GM21737 (cell line): ENCODE measurements around the gene CD6.

Experiments used
- ATAC-seq: cut with Tn5 transposase; IDR thresholded peaks from one replicate; pipeline ENCODE4 v1.9.1; 2021; ENCODE audit warnings: mild to moderate bottlenecking, moderate library complexity; ENCODE audit not compliant: unreplicated experiment

Gene CD6

DNA sequence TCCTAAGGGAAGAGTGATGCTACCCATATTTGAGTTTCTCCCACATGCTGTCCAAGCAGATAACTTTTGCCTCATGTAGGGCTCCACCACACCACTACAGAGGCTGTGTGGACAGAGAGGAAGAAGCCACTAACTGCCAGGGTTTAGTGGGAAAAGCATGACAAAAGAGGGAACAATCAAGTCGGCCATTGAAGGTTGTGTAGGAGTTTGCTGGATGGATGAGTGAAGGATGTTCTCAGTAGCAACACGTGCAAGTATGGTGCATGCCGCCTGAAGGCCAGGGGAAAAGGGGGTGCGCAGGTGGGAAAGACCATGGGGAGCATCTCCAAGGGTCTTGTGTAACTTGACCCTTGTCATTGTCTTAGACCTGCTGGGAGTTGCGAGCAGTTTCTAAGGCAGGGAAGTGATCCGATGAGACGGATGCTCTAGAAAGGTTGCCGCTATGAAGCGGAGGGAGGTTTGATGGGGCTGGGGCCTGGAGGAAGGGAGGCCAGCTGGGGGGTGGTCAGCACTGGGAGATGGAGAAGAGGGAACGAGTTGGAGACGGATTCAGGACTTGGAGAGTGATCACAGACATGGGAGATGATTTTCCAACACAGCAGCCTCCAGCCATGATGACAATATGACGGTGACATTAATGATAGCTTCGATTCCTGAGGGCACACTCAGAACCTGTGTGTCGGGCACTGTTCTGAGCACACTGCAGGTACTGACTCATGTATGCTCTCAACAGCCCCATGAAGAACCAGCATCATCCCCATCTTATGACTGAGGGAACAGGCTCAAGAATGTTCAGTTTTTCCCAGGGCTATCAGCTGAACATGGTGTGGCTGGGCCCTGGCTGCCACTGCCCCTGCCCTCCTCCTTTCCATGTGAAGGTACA is 53.7 kb downstream of the CD6 start:
- ATAC-seq = no peak

DNA sequence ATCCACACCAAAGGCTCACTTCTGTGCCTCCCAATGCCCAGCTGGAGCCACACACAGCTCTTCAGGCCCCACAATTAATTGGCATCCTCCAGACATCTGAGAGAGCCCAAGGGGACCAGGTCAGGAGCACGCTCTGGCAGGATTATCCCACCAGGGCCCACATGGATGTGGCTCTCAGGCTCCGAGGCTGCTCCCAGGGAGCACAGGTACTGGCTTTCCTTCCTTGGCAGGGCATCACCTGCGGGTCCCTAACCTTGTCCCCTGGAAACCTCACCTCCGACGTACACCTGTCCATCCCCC is 54.3 kb downstream of the CD6 start:
- no peak for ATAC-seq

DNA sequence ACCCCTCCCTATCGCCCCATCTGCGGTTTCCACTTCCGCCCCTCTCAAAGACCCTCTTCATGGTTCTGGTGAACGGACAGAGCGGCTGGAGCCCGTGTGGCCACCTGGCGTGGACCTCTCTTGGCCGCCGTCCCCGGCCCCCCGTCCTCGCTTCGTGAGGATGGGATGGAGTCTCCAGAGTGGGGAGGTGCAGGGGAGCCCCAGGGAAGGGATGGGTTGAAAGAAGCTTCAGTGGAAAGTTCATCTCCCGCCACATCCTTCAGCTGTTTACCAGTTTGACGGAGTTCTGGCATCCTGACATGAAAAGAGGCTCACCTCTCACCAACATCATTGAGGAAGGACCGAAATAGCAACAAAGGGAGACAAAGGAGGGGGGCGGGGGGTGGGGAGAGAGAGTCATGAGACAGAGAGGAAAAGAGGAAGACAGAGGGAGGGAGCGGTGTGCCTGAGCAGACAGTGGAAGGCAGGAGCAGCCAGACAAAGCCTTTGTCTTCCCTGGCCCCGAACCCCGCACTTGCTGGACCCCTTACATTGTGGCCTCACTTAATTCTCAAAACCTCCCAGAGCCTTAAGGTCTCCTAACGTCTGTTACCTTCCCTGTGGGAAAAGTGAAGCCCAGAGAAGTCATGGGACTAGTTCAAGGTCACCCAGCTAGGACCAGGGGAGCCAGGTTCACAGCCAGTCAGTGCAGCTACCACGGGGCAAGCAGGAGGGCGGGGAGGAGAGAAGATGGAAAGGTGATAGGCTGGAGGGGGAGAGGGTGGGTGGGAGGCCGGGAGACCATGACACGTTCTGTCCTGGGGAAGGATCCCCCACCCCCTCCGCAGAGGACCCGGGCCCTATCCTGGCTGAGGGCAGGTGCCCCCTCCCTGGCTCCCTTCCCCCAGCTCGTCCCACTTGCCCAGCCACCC is 54.9 kb downstream of the CD6 start:
- no peak for ATAC-seq

DNA sequence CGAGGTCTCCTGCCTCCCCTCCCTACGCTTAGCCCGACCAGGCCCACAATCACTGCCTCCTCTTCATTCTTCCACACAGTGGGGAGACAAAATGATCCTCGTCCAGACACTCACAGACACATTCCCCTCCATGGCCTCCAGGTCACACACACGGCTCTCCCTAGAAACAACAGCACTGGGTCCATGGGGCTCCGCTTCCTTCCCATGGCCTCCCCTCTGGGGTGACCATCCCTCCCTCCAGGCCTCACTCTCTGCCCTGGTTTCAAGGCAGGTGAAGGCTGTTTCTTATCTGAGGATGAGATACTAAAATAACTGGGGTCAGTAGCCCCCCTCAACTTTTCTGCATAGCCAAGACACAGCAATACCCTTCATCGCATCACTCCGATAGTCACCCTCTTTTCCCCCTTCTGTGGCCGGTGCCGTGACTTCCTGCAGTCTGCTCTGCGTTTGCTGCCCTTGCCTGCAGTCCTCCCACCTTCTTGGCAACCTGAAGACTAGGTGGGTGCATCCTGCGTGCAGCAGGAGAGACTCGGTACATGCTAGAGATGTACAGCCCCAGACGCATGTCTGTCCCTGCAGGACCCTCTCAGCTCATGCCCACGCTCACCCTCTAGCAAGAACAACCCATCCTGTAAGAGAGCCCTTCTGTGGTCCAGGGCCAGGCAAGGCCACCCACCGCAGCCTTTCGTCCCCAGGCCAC is 55.8 kb downstream of the CD6 start:
- no peak for ATAC-seq

DNA sequence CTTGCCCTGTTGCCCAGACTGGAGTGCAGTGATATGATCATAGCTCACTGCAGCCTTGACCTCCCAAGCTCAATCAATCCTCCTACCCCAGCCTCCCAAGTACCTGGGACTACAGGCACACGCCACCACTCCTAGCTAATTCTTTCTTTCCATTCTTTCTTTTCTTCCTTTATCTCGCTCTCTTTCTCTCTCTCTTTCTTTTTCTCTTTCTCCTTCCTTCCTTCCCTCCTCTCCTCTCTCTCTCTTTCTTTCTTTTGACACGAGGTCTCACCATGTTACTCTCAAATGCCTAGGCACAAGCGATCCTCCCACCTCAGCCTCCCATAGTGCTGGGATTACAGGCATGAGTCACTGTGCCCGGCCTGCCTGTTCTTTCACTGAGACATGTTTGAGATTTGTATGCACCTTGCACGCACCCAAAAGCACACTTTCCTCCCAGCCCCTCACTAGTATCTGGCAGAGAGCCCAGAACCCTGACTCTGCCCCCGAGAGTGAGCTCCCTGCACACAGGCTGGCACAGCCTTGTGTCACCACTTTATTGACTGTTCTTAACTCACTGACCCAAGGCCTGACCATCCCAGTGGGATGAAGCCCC is 56.8 kb downstream of the CD6 start:
- peak; percentile 72 for ATAC-seq

DNA sequence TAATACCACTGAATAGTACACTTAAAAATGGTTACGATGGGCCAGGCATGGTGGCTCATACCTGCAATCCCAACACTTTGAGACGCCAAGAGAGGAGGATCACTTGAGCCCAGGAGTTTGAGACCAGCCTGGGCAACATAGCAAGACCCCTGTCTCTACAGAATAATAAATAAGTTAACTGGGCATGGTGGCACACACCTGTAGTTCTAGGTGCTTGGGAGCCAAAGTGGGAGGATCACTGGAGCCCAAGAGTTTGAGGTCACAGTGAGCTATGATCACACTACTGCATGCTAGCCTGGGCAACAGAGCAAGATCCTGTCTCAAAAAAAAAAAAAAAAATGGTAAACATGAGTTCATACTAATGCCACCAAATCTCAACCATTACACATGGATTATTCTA is 61.3 kb downstream of the CD6 start:
- ATAC-seq = no peak

DNA sequence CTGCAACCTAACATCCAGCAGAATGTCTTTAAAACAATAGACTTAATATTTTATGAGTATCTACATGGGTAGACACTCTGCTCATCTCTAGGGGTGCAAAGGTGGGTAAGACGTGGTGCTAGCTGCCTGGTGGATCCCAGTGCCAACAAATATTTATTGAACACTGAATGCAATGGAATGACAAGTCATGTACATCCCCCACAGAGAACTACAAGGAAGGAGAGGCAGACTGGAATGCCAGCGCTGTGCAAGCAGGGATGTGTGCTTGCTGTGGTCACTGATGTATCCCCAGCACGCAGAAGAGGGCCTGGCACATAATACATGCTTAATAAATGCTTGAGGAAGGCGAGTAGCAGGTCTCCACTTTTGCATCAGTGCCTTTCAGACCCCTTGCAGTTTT is 61.9 kb downstream of the CD6 start:
- ATAC-seq = no peak

DNA sequence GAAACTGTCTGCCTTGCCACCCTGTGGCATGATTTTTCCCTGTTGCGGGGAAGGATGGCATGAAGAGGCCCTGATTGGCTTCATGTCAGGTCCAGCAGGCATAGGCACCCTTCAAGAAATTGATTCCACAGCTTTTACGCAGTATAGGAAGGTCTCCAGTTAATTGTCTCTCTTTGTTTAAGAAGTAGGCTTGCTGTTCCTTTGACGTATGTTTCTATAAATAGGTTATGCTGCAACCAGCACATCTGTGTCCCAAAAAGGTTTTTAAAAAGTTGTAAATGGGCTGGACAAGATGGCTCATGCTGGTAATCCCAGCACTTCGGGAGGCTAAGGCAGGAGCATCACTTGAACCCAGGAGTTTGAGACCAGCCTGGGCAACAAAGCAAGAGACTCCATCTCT is 62.6 kb downstream of the CD6 start:
- ATAC-seq = no peak

DNA sequence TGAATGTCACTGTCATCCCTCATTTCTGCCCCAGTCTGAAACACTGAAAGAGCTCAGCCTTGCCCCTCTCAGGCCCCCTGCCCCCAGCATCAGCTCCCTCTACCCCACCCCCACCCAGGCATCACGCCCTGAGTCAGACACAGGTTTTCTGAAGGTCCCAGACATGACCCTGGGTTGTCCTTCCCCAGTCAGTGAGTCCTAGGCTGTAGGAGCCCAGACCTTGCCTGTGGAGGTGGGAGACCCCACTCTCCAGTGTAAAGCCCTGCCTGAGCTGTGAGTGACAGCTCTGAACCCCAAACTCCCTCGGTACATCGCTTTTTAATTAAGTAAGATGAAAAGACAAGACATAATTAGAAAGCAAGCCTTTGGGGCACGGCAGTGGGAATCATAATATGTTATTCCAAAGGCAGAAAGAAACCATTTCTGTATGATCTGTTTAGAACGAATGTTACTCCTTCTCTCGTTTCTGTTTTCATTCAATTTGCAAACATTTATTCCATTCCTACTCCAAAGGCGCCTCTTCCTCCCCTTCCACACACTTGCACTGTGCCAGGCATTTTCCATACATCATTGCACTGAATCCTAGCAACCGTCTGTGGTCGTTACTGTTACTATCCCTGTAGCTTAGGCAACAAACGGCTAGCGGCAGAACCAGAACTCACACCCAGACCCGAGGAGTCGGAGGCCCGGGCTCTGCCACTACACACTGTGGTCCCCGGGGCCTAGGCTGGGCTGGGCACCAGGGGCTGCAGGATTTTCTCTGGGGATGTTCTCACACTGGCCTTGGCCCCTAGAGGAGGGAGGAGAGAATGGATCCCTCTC is 63.4 kb downstream of the CD6 start:
- no peak for ATAC-seq

DNA sequence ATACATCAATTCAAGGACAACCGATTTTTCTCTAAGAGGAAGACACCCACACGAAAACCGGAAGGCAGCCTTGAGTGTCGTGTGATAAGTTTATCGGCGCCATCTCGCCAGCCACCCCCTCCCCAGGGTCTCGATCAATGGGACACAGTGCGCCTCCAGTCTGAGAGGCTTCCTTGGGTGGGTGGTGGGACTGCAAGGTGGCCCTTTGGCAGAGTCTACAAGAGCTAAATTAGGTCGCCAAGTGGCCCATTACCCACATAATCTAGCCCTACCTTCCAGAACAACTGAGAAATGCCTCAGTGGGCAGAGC is 64.0 kb downstream of the CD6 start:
- ATAC-seq = no peak

DNA sequence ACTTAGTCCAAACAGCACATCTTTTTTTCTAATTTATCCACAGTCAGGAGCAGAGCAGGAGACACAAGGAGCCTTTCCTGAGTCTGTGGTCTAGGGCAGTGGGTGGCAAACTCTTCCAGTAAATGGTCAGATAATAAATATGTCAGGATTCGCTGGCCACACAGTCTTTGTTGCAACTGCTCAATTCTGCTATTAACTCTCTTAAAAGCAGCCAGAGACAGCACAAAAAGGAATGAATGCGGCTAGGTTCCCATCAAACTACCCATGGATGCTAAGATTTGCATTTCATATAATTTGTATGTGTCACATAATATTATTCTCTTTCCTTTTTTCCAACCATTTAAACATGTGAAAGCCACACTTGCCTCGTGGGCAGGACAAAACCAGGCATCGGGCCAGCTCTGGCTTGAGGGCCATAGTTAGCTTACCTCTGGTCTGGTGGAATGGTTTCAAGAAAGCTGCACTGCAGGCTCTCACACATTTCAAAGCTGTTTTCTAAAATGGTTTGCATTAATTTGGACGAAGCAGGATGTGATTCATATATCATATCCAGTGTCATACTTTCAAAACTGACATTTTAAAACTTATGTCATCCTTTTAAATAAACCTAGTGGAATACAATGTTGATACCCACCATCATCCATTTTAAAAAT is 66.1 kb downstream of the CD6 start:
- no peak for ATAC-seq

DNA sequence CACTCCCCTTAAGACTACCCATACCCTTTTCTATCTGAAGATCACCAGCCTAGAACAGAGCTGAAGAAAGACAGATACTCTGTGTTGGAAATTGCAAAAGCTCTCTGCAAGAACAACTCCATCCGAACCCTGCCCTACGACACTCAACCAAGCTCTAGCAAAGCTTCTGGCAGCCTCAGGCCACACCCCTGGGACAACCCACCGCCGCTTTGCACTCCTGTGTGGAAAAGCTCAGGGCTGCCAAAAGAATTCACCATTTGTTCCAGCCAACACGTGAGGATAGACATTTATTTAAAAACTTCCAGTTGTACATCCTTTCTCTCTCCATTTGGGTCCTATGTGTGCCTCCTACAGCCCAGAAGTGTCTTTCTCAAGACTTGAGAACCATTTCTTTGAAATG is 68.4 kb downstream of the CD6 start:
- no peak for ATAC-seq

DNA sequence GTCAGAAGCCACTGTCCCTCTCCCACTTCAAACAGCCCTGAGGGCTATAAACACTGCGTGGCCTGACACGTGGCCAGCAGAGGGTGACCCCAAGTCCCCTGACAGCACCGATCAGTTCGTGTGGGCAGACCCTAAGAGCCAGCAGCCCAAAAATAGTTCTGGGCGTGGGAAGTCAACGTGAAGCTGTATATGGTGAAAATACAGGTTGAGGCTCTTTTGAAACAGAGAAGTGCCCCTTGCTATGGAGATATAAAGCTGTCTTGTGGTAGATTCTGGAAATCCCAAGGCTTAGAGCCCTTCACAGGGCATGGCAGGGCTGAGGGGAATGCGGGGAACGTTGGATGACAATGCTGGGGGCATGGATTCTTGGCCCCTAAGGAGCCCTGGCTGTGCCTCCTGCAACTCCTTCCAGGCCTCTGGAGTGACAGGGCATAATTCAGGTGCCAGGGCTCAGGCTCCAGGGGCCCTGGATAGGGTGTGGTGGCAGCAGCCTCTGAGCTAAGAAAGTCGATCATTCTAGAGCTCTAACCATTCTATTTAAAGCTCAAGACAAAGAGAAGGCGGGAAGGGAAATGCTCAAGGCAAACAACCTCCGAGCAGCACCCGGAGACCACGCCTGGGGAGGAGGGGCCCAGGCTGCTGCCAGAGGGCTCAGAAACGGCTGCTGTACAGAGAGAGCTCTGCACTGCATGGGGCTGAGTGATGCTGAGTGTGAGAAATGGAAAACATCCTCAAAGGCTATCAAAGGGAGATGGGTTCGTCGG is 70.5 kb downstream of the CD6 start:
- peak; percentile 92 for ATAC-seq

DNA sequence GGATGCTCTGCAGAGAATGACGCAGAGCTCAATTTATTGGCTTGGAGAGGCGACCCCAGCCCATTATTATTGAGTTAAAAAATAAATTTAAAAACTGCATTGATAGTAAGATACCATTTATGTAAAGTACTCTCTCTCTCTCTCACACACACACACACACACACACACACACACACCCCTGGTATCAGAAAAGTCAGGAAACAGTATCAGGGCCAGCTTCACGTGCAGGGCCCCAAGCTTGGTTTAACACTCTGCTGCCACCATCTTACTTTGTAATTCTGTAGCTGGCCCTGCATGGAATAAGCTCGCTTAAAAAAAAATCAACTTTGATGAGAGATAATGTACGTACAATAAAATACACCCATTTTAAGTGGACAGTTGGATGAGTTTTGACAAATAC is 71.1 kb downstream of the CD6 start:
- ATAC-seq = no peak

DNA sequence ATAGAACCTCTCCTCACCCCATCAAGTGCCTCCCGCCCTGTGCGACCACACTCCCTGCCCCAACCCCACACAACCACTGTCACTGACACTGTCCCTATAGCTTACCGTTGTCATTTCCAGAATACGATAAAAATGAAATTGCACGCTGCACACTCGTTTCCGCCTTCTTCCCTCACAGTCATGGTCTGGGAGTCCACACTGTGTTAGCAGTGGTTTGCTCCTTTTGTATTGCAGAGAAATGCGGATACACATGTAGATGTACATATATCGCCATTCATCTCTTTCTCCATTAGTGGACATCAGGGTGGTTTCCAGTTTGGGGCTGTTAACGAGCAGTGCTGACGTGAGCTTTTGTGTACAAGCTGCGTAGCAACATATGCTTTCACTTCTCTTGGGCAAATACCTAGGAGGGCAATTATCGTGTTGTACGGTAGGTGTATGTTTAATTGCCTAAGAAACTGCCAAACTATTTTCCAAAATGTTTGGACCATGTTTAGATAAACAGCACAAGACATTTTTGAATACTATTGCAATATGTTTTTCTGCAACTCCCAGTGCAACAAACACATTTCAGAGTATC is 71.6 kb downstream of the CD6 start:
- no peak for ATAC-seq

DNA sequence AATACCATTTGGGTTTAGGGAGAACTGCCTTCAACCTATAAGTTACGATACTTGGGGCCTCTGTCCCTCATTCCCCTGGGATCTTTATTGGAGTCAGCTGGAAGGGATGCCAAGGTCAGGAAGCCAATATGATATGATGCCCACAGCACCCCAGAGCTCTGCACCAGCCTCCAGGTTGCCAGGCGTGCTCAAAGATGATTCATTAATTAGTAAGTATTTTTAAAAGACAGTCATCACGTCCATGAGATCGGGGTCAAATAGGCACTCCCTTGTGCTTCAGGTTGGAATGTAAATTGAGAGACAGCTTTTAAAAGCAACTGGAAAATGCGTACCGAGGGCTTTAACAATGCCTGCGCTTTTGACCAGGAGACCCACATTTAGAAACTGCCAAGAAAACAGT is 73.8 kb downstream of the CD6 start:
- no peak for ATAC-seq

DNA sequence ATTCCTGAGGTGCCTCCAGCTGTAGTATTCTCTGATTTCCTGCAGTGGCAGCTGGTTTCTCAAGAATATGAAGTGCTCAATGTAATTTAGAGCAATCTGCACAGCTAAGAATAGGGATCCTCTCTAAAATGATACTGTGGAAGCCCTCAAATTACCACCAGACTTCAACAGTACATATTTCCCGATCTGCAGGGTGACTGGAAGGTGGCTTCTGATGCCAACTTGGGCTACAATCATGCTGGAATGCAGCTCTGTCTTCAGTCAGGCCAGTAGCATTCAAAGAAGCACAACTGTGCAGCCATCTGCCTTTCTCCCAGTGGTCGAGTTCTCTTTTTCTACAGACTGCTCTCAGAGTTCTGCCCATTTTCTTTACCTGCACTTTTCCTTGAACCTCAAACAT is 75.4 kb downstream of the CD6 start:
- no peak for ATAC-seq

DNA sequence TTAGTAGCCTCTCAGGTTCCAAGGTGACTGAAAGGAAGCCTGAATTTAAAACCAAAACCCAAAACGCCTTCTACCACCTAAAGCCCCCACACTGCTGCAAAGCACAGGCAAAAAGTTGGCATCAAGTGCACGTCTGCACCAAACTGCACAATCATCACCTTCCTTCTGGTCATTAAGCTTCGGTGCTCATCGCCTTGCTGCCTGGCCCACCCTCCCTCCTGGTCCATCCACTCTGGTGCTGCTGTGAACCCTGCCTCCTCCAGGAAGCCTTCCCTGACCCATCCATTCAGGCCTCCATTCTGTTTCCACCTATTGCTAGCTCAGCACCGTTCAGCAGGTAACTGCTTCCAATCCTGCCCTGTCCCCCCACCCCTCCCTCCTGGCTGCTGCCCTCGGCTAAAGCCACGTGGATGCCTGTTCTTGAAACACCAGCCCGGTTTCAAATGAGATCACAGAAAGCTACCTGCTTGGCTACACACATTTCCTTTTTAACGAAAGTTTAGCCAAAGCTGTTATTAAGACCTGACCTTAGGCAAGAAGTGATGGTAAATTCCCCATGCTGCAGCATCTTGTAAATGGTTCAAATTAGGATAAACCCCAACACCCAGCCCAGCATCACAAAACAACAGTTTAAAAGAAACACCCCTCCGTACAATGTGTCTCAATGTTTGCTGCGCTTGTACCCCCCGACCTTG is 77.0 kb downstream of the CD6 start:
- no peak for ATAC-seq

DNA sequence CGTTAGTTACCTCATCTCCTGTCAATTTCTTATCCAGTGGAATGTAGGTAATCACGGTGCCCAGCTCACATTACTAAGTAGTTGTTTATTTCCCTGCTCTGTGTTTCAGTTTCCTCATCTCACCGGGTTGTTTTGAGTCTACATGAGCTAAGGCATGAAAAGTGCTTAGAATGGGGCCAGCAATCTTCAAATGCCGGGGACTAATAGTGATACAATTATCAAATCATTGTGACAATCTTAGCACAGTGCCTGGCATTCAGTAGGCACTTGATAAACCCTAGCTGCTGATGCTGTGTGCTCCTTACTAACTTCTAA is 77.5 kb downstream of the CD6 start:
- no peak for ATAC-seq
